NCI-H510A (cell line): ENCODE results near the gene POLD3.
"Not testable (repeated sequence)": the region's sequence is repeated elsewhere in the genome, so short reads cannot be mapped to it uniquely, and the experiment has no call there.

Source experiments
- DNase-seq: peaks from one replicate; lab custom pipeline; 2025; lab: John Stamatoyannopoulos, UW

The POLD3 gene

DNA sequence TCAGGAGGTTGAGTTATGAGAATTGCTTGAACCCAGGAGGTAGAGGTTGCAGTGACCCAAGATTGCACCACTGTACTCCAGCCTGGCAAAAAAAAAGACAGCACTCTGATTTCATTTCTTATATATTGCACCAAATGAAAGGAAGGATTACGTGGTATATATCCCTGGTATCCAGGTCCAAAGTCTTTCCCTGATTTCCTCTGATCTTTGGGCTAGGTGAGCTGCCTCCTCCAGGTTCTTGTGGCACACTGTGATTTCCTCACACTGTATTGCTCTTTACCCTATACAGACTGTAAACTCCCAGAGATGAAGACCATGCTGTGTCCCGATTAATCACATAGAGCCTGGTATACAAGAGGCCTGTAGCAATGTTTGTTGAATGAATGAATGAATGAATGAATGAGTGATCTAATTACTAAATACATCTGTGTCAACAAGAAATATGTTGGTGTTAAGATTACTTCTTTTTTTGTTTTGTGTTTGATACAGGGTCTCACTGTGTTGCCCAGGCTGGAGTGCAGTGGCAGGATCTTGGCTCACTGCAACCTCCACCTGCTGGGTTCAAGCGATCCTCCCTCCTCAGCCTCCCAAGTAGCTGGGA lies 9.3 kb upstream of the POLD3 start:
- DNase-seq, result no peak

- not testable (repeated sequence) for DNase-seq
Measured at GRCh38 chr11:74590492-74590891, 1.9 kb upstream of the POLD3 start.

DNA sequence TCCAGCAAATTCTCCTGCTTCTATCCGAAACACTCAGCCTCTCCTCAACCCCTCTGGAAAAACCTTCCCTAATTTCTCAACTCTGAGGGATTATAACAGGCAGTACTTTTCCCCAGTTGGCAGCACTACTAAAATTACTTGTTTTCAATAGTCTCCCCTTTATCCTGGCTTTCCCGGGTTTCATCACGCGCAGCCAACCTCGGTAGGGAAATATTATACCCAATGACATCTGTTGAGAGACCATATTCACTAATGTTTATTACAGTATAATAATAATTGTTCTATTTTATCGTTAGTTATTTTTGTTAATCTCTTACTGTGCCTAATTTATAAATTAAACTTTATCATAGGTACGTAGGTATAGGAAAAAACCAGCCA lies 330 bp upstream of the POLD3 start:
- DNase-seq, result no peak

DNA sequence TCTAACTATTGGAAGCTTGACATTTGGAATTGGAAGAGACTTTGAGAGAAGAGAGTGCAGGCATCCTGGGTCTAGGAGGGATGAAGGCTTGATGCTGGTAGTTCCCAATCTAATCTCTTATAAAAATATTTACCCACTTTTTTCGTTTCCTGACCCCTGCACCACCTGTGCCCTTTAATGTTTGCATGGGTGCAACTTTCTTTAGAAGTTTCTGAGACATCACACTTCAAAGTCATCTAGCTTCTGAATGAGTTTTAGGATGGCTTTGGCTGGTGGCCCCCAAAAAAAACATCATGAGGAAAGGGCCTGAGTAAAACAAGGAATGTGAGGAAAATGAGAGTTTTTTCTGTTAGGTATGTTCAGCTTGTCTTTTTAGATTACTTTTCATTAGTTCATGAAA lies 1.1 kb downstream of the POLD3 start:
- no peak for DNase-seq

- no peak for DNase-seq
Measured at GRCh38 chr11:74602637-74603556, 10.5 kb downstream of the POLD3 start.

DNA sequence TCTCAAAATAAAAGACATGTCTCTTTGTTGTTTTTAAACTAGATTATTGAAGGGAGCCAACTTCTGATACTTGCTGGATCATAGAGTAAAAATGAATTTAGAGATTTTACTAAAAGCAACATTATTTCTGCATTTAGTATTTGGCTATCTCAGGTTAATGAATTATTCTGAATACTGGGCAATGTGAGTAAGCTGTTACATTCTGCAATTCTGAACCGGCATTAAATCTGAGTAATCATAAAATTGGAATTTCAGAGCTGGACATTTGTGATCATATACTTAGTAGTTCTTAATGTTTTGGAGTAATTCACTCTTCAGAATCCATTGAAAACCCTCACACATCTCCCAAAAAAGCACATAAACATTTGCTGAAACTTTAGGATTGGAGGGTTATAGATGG lies 11.5 kb downstream of the POLD3 start:
- DNase-seq, result no peak

- DNase-seq, result no peak
Measured at GRCh38 chr11:74604311-74604710, 11.9 kb downstream of the POLD3 start.

DNA sequence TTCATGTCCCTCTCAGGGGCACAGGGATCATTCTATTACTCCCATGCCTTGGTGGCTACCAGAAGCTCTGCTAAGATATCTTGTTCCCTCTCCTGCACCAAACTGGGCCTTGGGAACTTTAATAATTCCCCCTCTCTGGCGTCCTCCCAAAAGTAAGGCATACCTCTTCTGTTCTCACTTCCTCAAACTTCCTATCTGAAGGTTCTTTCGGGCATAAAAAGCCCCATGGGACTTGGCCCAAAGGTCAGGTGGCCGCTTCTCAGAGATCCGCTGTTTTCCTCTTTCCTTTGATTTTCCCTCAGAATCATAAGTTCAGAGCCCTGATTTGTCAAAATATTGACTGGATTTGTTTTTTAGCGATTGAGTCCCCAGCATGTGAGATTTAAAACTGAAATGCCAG lies 13.0 kb downstream of the POLD3 start:
- no peak for DNase-seq

GRCh38 chr11:74608431-74608830 lies 16.0 kb downstream of the POLD3 start:
- no peak for DNase-seq

- peak; percentile 17 for DNase-seq
Measured at GRCh38 chr11:74611369-74611861, 19.0 kb downstream of the POLD3 start.

DNA sequence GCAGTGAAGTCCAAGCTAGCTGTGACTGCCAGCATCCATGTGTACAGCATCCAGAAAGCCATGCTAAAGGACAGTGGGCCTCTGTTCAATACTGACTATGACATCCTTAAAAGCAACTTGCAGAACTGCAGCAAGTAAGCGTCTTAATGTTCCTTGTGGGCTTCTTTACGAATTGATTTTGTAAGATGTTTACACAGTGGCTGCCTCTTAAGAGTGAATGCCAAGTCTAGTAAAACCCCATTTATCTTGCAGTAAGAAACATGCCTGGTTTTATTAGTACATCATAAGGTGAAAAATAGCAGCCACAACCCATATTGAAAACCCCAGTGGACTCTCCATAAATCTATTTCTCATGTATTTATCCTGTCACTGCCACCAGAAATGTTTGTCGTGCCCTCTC lies 20.5 kb downstream of the POLD3 start:
- DNase-seq, result no peak

- DNase-seq, result no peak
Measured at GRCh38 chr11:74615311-74615710, 22.9 kb downstream of the POLD3 start.

DNA sequence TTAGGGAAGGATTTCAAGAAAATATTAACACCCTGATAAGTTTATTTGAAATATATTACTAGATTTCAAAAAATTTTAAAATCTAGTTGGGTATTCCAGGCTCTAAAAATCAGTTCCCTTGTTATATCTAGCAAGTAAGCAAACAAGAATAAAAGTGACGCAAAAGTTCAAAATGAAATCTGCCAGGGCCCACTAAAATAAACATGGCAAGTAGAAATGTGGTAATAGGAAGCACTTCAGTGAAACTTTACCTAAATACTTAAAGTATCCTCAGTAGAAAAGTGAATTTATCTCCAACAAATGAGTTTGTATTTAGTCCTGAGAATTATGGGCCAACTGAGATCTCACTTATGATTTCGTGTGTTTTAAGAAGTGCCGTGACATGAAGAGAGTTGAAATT lies 23.6 kb downstream of the POLD3 start:
- DNase-seq, result no peak

GRCh38 chr11:74620531-74620930 lies 28.1 kb downstream of the POLD3 start:
- no peak for DNase-seq

DNA sequence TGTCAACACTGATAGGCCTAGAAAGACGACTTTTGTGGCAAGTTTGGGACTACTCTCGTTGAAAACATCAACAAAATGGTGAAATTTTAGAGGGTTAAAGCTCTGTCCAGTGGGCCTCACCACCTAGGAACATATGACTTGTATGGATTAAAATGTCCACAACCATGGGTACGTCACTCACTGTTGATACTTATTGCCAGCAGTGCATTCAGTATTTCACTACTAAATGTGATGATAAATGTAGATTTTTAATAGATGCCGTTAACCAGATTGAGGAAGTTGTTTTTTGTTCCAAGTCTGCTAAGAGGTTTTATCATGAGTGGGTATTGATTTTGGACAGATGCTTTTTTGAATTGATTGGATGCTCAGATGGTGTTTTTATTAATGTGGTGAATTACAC lies 33.7 kb downstream of the POLD3 start:
- DNase-seq, result no peak

GRCh38 chr11:74626604-74627003 lies 34.2 kb downstream of the POLD3 start:
- no peak for DNase-seq

GRCh38 chr11:74627381-74627780 lies 35.0 kb downstream of the POLD3 start:
- no peak for DNase-seq

- DNase-seq, result no peak
Measured at GRCh38 chr11:74630043-74630442, 37.7 kb downstream of the POLD3 start.

DNA sequence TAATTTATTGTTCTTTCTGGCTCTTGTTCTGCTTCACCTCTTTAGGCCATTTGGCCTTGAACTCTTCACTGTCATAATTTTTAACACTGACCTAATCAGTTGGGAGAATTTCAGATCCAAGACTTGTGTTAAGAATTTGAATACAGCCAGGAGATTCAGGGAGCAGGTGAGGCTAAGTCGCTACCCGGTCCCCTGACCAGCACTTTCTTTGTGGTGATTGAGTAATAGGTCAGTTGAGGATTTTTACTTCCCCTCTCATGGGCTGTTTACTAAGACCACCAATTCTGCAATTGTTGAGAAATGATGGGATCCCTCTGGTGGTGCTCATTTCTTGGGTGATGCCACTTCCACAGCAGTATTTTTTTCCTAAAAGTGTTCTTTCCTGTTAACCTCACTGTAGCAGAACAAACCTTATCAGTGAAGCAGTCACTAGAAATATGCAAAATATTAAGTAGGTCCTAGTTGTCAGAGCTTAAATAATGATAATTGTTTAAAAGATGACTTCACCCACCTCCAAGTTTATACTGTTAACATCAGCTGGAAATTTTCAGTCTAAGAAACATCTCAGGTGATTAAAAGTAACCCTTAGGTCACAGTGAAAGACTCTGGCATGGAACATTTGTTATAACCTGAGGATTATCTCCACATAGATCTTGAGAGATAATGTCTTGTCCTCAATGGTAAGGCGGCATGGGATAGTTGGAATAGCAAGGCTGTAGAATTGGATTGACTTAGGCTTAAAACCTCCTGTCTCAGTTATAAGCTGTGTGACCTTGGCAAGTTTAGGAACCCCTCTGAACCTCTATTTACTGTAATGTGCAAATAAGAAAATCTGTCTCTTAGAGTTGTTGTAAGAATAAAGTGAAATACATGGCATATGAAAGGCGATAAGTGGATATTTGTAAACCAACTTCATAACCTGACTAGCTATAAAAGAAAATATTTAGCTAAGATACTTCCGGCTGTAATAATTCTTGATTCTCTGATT lies 41.3 kb downstream of the POLD3 start:
- DNase-seq, result no peak

DNA sequence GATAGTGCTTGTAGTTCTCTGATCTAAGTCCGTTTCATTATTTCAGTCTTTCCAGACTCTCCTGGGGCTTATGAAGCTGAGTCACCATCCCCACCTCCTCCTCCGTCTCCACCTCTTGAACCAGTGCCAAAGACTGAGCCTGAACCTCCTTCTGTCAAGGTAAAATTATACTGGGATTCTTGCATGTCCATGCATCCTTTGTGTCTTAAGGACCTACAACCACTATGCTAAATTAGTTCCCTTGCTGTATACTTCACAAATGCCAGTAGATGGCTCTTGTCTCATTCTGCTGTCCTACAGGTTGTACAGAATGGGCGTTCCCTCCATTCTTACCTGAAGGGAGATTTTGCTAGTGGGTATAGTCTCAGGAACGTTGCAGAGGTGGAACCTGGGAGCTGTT lies 42.2 kb downstream of the POLD3 start:
- DNase-seq, result no peak

DNA sequence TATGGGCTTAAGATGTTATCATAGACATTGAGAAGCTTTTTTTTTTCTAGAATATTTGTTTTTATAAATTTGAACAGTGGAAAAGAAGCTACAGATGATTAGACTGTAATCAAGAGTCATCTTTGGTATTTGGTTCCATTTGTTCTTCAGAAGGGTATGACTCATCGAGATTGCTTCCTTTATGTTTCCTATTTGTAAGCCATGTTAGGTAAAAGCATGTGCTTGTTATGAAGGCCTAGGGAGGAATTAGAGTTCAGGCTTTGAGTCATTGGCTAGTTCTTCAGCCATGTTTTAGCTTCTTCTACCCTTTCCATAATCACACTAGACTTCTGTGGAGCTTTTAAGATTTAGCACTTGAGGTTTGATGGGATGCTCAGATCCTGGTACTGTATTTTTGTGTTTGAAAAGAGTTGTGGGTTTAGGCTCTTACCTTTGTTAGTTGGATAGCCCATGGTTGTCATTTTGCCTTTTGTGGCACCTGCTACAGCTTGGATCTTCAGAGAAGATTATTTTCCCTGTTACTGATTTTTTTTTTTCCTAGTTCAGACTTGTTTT lies 44.3 kb downstream of the POLD3 start:
- DNase-seq, result no peak

- no peak for DNase-seq
Measured at GRCh38 chr11:74637700-74638099, 45.3 kb downstream of the POLD3 start.
